ENCODE data around the gene PHF1.
"Not testable (repeated sequence)": the region's sequence is repeated elsewhere in the genome, so short reads cannot be mapped to it uniquely, and the experiment has no call there.

Gene PHF1

DNA sequence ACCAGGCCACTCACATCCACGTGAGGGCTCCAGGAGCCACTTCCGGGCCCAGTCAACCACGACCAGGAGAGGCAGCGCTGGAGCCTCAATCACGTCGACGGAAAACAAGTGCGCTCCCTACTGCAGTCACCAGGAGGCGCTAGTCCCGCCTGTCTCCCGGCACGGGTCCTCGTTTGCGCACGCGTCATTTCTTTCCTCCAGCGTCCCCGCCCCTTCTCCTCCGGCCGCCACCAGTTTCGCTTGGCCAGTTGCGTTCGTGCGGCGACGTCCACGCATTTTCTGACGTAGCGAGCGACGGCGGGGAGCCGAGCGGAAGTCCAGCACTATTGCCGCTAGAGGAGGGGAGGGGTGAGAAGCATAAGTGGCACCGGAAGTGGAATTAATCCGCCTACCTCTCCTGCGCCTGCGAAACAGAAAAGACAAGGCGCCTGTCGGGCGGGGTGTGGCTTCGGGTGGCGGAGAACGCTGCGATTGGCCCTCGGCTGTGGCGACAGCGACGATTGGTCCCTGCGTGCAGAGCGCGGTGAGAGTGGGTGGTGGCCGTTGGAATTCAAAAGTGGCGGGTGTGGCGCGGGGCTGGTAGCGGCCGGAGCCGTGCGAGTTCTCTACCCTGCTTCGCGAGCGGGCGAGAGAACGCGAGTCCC lies 19.4 kb upstream of the PHF1 start, which contains the start of gene KIFC1:
TSS of gene KIFC1 (plus strand) at position 546 of the 644 bp plus-strand sequence. CDS start 163 bp downstream, outside the sequence.
- H3K27ac ChIP-seq: peak within 1 kb of the TSS; percentile 87
- no peaks in the 10 kb centered on the region for H3K36me3 ChIP-seq
- no peaks in the 10 kb centered on the region for H3K9me3 ChIP-seq
- H3K27me3 ChIP-seq: no peaks in the 10 kb centered on the region
- TF ChIP-seq, protein P1, sequence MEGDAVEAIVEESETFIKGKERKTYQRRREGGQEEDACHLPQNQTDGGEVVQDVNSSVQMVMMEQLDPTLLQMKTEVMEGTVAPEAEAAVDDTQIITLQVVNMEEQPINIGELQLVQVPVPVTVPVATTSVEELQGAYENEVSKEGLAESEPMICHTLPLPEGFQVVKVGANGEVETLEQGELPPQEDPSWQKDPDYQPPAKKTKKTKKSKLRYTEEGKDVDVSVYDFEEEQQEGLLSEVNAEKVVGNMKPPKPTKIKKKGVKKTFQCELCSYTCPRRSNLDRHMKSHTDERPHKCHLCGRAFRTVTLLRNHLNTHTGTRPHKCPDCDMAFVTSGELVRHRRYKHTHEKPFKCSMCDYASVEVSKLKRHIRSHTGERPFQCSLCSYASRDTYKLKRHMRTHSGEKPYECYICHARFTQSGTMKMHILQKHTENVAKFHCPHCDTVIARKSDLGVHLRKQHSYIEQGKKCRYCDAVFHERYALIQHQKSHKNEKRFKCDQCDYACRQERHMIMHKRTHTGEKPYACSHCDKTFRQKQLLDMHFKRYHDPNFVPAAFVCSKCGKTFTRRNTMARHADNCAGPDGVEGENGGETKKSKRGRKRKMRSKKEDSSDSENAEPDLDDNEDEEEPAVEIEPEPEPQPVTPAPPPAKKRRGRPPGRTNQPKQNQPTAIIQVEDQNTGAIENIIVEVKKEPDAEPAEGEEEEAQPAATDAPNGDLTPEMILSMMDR (IDR thresholded peaks at IDR 0.05): peak; percentile 99
- peaks cover 28 to 30% of the 10 kb centered on the region in 2 experiments for H3K4me1 ChIP-seq (ENCODE audit: control insufficient read depth in 1 of 2, insufficient read depth in 1 of 2, low read depth in 1 of 2, low read length in 1 of 2)
- H3K4me3 ChIP-seq (ENCODE audit: low read depth in 1 of 2, low read length in 1 of 2): peak within 1 kb of the TSS; percentile 73 to 80

GRCh38 chr6:33391922-33392594 lies 18.8 kb upstream of the PHF1 start:
- Histone ChIP-seq H3K36me3 (no peaks in the 10 kb centered on the region), H3K9me3 (no peaks in the 10 kb centered on the region), H3K4me3 (ENCODE audit: low read depth in 1 of 2, low read length in 1 of 2) (peak overlapping the region; percentile 73 to 80), H3K27ac (peak overlapping the region; percentile 87), H3K4me1 (ENCODE audit: control insufficient read depth in 1 of 2, insufficient read depth in 1 of 2, low read depth in 1 of 2, low read length in 1 of 2) (peaks cover 28 to 30% of the 10 kb centered on the region in 2 experiments), H3K27me3 (no peaks in the 10 kb centered on the region)
- TF ChIP-seq, protein P1 (IDR thresholded peaks at IDR 0.05): no peak

- peak overlapping the region; percentile 87 for H3K27ac ChIP-seq
- no peaks in the 10 kb centered on the region for H3K9me3 ChIP-seq
- peak overlapping the region; percentile 73 to 80 for H3K4me3 ChIP-seq (ENCODE audit: low read depth in 1 of 2, low read length in 1 of 2)
- H3K27me3 ChIP-seq: no peaks in the 10 kb centered on the region
- TF ChIP-seq, protein P1 (IDR thresholded peaks at IDR 0.05): no peak
- peaks cover 28 to 30% of the 10 kb centered on the region in 2 experiments for H3K4me1 ChIP-seq (ENCODE audit: control insufficient read depth in 1 of 2, insufficient read depth in 1 of 2, low read depth in 1 of 2, low read length in 1 of 2)
- H3K36me3 ChIP-seq: no peaks in the 10 kb centered on the region
Measured at GRCh38 chr6:33392595-33392948, 18.2 kb upstream of the PHF1 start.

DNA sequence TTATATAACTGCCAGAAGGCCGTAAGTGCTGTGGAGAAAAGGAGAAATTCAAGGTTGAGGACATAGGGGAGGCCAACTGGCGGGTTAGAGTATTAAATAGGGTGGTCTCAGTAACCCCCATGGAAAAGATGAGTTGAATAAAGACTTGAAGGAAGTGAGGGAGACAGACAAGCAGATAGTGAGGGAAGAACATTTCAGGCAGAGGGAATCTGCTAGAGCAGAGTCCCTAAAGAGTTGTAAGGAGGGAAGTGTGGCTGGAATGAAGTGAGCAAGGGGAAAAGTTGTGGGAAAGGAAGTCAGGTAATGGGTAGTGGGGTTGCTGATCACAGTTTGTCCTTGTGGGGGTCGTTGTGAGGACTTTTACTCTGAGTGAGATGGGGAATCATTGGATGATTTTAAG lies 17.8 kb upstream of the PHF1 start:
- Histone ChIP-seq H3K9me3 (no peaks in the 10 kb centered on the region), H3K4me1 (ENCODE audit: control insufficient read depth in 1 of 2, insufficient read depth in 1 of 2, low read depth in 1 of 2, low read length in 1 of 2) (peaks cover 28 to 30% of the 10 kb centered on the region in 2 experiments), H3K36me3 (no peaks in the 10 kb centered on the region), H3K4me3 (ENCODE audit: low read depth in 1 of 2, low read length in 1 of 2) (no peak overlapping the region), H3K27ac (peak overlapping the region; percentile 87), H3K27me3 (no peaks in the 10 kb centered on the region)
- TF ChIP-seq, protein P1 (IDR thresholded peaks at IDR 0.05): no peak

- TF ChIP-seq, protein P1 (IDR thresholded peaks at IDR 0.05): no peak
- no peaks in the 10 kb centered on the region for H3K27me3 ChIP-seq
- H3K36me3 ChIP-seq: peaks cover 5% of the 10 kb centered on the region
- peaks cover 11 to 12% of the 10 kb centered on the region in 2 experiments for H3K4me1 ChIP-seq (ENCODE audit: control insufficient read depth in 1 of 2, insufficient read depth in 1 of 2, low read depth in 1 of 2, low read length in 1 of 2)
- H3K4me3 ChIP-seq (ENCODE audit: low read depth in 1 of 2, low read length in 1 of 2): no peak overlapping the region
- no peak overlapping the region for H3K27ac ChIP-seq
- H3K9me3 ChIP-seq: no peaks in the 10 kb centered on the region
Measured at GRCh38 chr6:33397541-33397940, 13.3 kb upstream of the PHF1 start.

DNA sequence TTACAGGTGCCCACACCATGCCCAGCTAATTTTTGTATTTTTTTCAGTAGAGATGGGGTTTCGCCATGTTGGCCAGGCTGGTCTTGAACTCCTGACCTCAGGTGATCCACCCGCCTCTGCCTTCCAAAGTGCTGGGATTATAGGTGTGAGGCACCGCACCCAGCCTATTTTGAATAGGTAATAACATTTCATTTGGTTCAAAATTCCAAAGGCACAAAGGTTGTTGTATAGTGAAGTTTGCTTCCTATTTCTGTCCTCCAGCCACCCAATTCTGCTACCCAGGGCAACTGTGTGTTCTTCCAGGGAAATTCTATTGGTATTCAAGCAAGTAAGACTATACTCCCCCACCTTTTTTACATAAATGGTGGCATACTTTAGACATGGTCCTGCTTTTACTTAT lies 12.2 kb upstream of the PHF1 start:
- H3K9me3 ChIP-seq; H3K27ac ChIP-seq; H3K4me3 ChIP-seq (ENCODE audit: low read depth in 1 of 2, low read length in 1 of 2); H3K4me1 ChIP-seq (ENCODE audit: control insufficient read depth in 1 of 2, insufficient read depth in 1 of 2, low read depth in 1 of 2, low read length in 1 of 2); H3K27me3 ChIP-seq: not testable (repeated sequence)
- H3K36me3 ChIP-seq: peaks cover 14% of the 10 kb centered on the region

GRCh38 chr6:33399881-33400280 lies 10.9 kb upstream of the PHF1 start:
- not testable (repeated sequence) for H3K4me1 ChIP-seq (ENCODE audit: control insufficient read depth in 1 of 2, insufficient read depth in 1 of 2, low read depth in 1 of 2, low read length in 1 of 2); H3K27me3 ChIP-seq; H3K27ac ChIP-seq; H3K9me3 ChIP-seq; H3K4me3 ChIP-seq (ENCODE audit: low read depth in 1 of 2, low read length in 1 of 2)
- peaks cover 24% of the 10 kb centered on the region for H3K36me3 ChIP-seq

Measured in neutrophil (primary cell).